IMR-90 (cell line): ENCODE measurements around the gene PNISR. TPM values are rescaled to one million over a fixed set of nuclear protein-coding genes. Genes with fewer than 3 reads are reported as not detected.
A peak's percentile ranks its signal among the peaks of the same experiment; 100 is the strongest.

ENCODE experiments used
- ATAC-seq: fragments of 200-7000 bp; cut with Tn5 transposase; 2 replicates; pipeline ENCODE4 v1.9.1; 2020; ENCODE audit warnings: low read depth, mild to moderate bottlenecking, moderate library complexity
- BruUV-seq: library from RNA; stranded (reverse); fragments of 400-500 nt; replicated peaks from 2 replicates; lab custom pipeline; 2021; lab: Mats Ljungman, UMichigan
- CTCF ChIA-PET: fragments of 300-600 bp; formaldehyde crosslinking; extraction: SDS; loops from one replicate; lab custom pipeline; 2021; ENCODE audit warnings: antibody characterized with exemption; lab: Yijun Ruan, JAX
- POLR2A ChIA-PET: fragments of 300-600 bp; sonication (Branson Sonifier 250); formaldehyde crosslinking; loops from one replicate; lab custom pipeline; 2022; ENCODE audit warnings: antibody characterized with exemption; ENCODE audit not compliant: unreplicated experiment; lab: Charles Lee
- DNase-seq: peaks from one replicate; pipeline ENCODE4 v3.0.0; 2013
- H2AFZ ChIP-seq: replicated peaks from 2 replicates; pipeline ENCODE3; 2013; ENCODE audit warnings: low read length, mild to moderate bottlenecking; ENCODE audit not compliant: poor library complexity
- H2AK5ac ChIP-seq: 2 replicates; pipeline ENCODE4 v1.6.1; 2013; ENCODE audit warnings: low read depth, low read length, inconsistent platforms
- H2AK9ac ChIP-seq: replicated peaks from 2 replicates; pipeline ENCODE3; 2013; ENCODE audit warnings: mild to moderate bottlenecking, low read depth, low read length, moderate library complexity; ENCODE audit not compliant: poor library complexity
- H2BK120ac ChIP-seq: 2 replicates; pipeline ENCODE4 v1.6.1; 2013; ENCODE audit warnings: low read depth, low read length, inconsistent platforms
- H2BK15ac ChIP-seq: 3 replicates; pipeline ENCODE4 v1.6.1; 2013; ENCODE audit warnings: low read depth, low read length, inconsistent platforms
- H2BK20ac ChIP-seq: 2 replicates; pipeline ENCODE4 v1.6.1; 2013; ENCODE audit warnings: low read depth, mild to moderate bottlenecking, inconsistent platforms, low read length, moderate library complexity
- H2BK5ac ChIP-seq: 2 replicates; pipeline ENCODE4 v1.6.1; 2013; ENCODE audit warnings: mild to moderate bottlenecking, low read depth, low read length, inconsistent platforms; ENCODE audit not compliant: poor library complexity, severe bottlenecking
- H3K14ac ChIP-seq: replicated peaks from 2 replicates; pipeline ENCODE4 v1.6.1; 2013; ENCODE audit warnings: low read depth, low read length, inconsistent platforms
- H3K18ac ChIP-seq: 2 replicates; pipeline ENCODE4 v1.6.1; 2013; ENCODE audit warnings: low read depth, low read length, control low read depth
- H3K23ac ChIP-seq: 2 replicates; pipeline ENCODE4 v1.6.1; 2013; ENCODE audit warnings: low read depth, low read length, inconsistent platforms
- H3K27ac ChIP-seq: 2 replicates; pipeline ENCODE4 v1.5.1; 2013; ENCODE audit warnings: mild to moderate bottlenecking, control low read depth, low read length; ENCODE audit not compliant: insufficient read depth
- H3K27me3 ChIP-seq: 2 replicates; pipeline ENCODE4 v1.6.1; 2013; ENCODE audit warnings: low read length; ENCODE audit not compliant: control insufficient read depth, insufficient read depth
- H3K36me3 ChIP-seq: 2 replicates; pipeline ENCODE4 v1.6.1; 2013; ENCODE audit warnings: low read length, mixed read lengths; ENCODE audit not compliant: control insufficient read depth, insufficient read depth
- H3K4ac ChIP-seq: 2 replicates; pipeline ENCODE4 v1.6.1; 2013; ENCODE audit warnings: low read depth, low read length, inconsistent platforms
- H3K4me1 ChIP-seq: 2 replicates; pipeline ENCODE4 v1.6.1; 2013; ENCODE audit warnings: low read length, mixed read lengths; ENCODE audit not compliant: control insufficient read depth, insufficient read depth
- H3K4me2 ChIP-seq: 2 replicates; pipeline ENCODE4 v1.6.1; 2013; ENCODE audit warnings: low read depth, mild to moderate bottlenecking, control low read depth, low read length, moderate library complexity
- H3K4me3 ChIP-seq: 2 replicates; pipeline ENCODE4 v1.5.1; 2013; ENCODE audit warnings: low read depth, mild to moderate bottlenecking, control low read depth, low read length, moderate library complexity; ENCODE audit not compliant: insufficient read depth
- H3K56ac ChIP-seq: 2 replicates; pipeline ENCODE4 v1.6.1; 2013; ENCODE audit warnings: low read length, inconsistent platforms; ENCODE audit not compliant: insufficient read depth; ENCODE audit errors: extremely low read depth
- H3K79me1 ChIP-seq, 2 experiments: 2 replicates each; pipeline ENCODE4 v1.6.1; 2013; ENCODE audit warnings: low read length in 2 of 2, inconsistent platforms in 1 of 2, low read depth in 1 of 2
- H3K9ac ChIP-seq: 2 replicates; pipeline ENCODE4 v1.6.1; 2013; ENCODE audit warnings: low read depth, low read length, control low read depth
- H3K9me1 ChIP-seq: 2 replicates; pipeline ENCODE4 v1.6.1; 2013; ENCODE audit warnings: low read length, inconsistent platforms; ENCODE audit not compliant: insufficient read depth
- H3K9me3 ChIP-seq: 2 replicates; pipeline ENCODE4 v1.6.1; 2013; ENCODE audit warnings: low read length; ENCODE audit not compliant: control insufficient read depth, insufficient read depth
- H4K20me1 ChIP-seq: 2 replicates; pipeline ENCODE4 v1.6.1; 2013; ENCODE audit warnings: low read length, inconsistent platforms; ENCODE audit not compliant: insufficient read depth
- H4K5ac ChIP-seq: 2 replicates; pipeline ENCODE4 v1.6.1; 2013; ENCODE audit warnings: mild to moderate bottlenecking, low read depth, low read length, control low read depth
- H4K8ac ChIP-seq, 2 experiments: 2 replicates each; pipeline ENCODE4 v1.6.1; 2013; ENCODE audit warnings: low read depth in 2 of 2, low read length in 2 of 2, control low read depth in 1 of 2, inconsistent platforms in 1 of 2
- H4K91ac ChIP-seq: 2 replicates; pipeline ENCODE4 v1.6.1; 2013; ENCODE audit warnings: low read depth, low read length, inconsistent platforms; ENCODE audit not compliant: insufficient read depth
- CHD1 ChIP-seq: IDR thresholded peaks from 2 replicates; pipeline ENCODE4 v1.6.1; 2012; ENCODE audit warnings: low read depth, low read length, improper control_type of control experiment
- RCOR1 ChIP-seq: IDR thresholded peaks from 2 replicates; pipeline ENCODE4 v1.6.1; 2012; ENCODE audit warnings: mild to moderate bottlenecking, low read length, improper control_type of control experiment; ENCODE audit not compliant: insufficient replicate concordance
- WGBS, 2 experiments: methylation state at CpG; one replicate each; pipeline versions ENCODE4 v1.1.5 to v1.1.7; 2013; ENCODE audit warnings: missing lambda C conversion rate in 2 of 2; ENCODE audit not compliant: insufficient read length in 1 of 2; ENCODE audit errors: extremely low coverage in 2 of 2; 5-methylcytosine and 5-hydroxymethylcytosine counted together
- dilution Hi-C: fragments of 300-500 bp; cut with HindIII; formaldehyde crosslinking; loops from one replicate; pipeline ENCODE4 v1.14.3; 2018; ENCODE audit warnings: low sequenced_read_pairs; ENCODE audit not compliant: unreplicated experiment
- in situ Hi-C: fragments of 300-500 bp; cut with MboI; formaldehyde crosslinking; loops from 3 replicates; pipeline ENCODE4 v1.14.3; 2019; ENCODE audit warnings: low sequenced_read_pairs, inconsistent platforms, mixed read lengths
- intact Hi-C: fragments of 100-400 bp; cut with micrococcal nuclease; formaldehyde crosslinking; loops from 2 replicates; pipeline ENCODE4 v1.10.0; 2022
- polyA plus RNA-seq, 3 experiments: library from polyadenylated mRNA; depleted of rRNA; stranded (reverse); fragments of >200 nt; gene quantifications; 2 replicates each; pipeline ENCODE4 v1.2.3, GENCODE V29; 2012; ENCODE audit warnings: low replicate concordance in 1 of 3
- total RNA-seq: library from RNA; depleted of rRNA; stranded (reverse); fragments of >200 nt; gene quantifications from 2 replicates; pipeline ENCODE4 v1.2.3, GENCODE V29; 2012; rRNA removed

Gene PNISR
- total and polyA plus RNA-seq, 2 of the 4 experiments (the other 2 are of a cell fraction), result 44.5 to 46.2 TPM

GRCh38 chr6:99348288-99349170 is 76.6 kb downstream of the PNISR start:
- Histone ChIP-seq H3K4me1 (peaks cover 3% of the 10 kb centered on the region; the same call in 1 of the 2 replicates), H3K56ac (peak overlapping the region; percentile 17; the same call in 1 of the 2 replicates), H3K23ac (peak overlapping the region; percentile 14; the same call in 1 of the 2 replicates), H3K18ac (no peak overlapping the region), H3K27ac (no peak overlapping the region), H3K9me1 (peaks cover 6% of the 10 kb centered on the region; the same call in 1 of the 2 replicates), H3K27me3 (peaks cover 7% of the 10 kb centered on the region; the same call in 1 of the 2 replicates), H4K91ac (no peak overlapping the region), H2BK15ac (no peak overlapping the region), H4K5ac (no peak overlapping the region), H3K9me3 (no peaks in the 10 kb centered on the region), H2BK5ac (no peak overlapping the region), H2BK20ac (no peak overlapping the region), H3K14ac (0 out of 2 replicates have a peak overlapping the region, but pooled peaks have one; percentile 29), H3K79me1 (no peaks in the 10 kb centered on the region), H4K20me1 (no peaks in the 10 kb centered on the region), H3K4me2 (peak overlapping the region; percentile 76), H3K9ac (peak overlapping the region; percentile 21; the same call in 1 of the 2 replicates), H3K4me3 (peak overlapping the region; percentile 51), H2AK9ac (peak overlapping the region; percentile 30), H2BK120ac (no peak overlapping the region), H4K8ac (peak overlapping the region in 1 of 2 experiments; percentile 40; a peak in 1 of 4 replicates), H3K36me3 (no peaks in the 10 kb centered on the region), H2AK5ac (no peak overlapping the region), H2AFZ (peak overlapping the region; percentile 81), H3K4ac (no peak overlapping the region; the same call in 1 of the 2 replicates)
- BruUV-seq, result no TSS peak
- ChIA-PET CTCF (interaction anchor here (1.0 kb wide), 1 partner anchor 14 kb away, joined by 3 read pairs; no protein-coding TSS in a partner anchor), POLR2A (no interaction called here)
- DNase-seq (no peak), ATAC-seq (no peak; the same call in 1 of the 2 replicates)
- intact Hi-C loops (no loop called here), in situ Hi-C loops (no loop called here), dilution Hi-C loops (no loop called here)
- TF ChIP-seq RCOR1 (no peak), CHD1 (no peak)
- 16% methylated on average over 9 of the region's 25 CpGs; no CpG with 5 or more reads in 1 of the 2 experiments for WGBS, 2 experiments

Other genes starting within 250 kb of the PNISR start
- 1.1 and 1.9 TPM in 2 replicates for gene FAXC, start 75.6 kb downstream of the PNISR start, total RNA-seq
- gene FAXC, start 75.6 kb downstream of the PNISR start, polyA plus RNA-seq (2012; rRNA removed), result 2.7 and 3.4 TPM in 2 replicates
- gene COQ3, start 31.1 kb downstream of the PNISR start, total RNA-seq, result 8.2 and 9.2 TPM in 2 replicates
- gene COQ3, start 31.1 kb downstream of the PNISR start, polyA plus RNA-seq (2012; rRNA removed), result 7.1 and 8.9 TPM in 2 replicates
- 15.3 and 24.2 TPM in 2 replicates for gene USP45, start 90.1 kb upstream of the PNISR start, total RNA-seq
- 6.1 and 6.6 TPM in 2 replicates for gene USP45, start 90.1 kb upstream of the PNISR start, polyA plus RNA-seq (2012; rRNA removed)
- 95.7 and 127 TPM in 2 replicates for gene CCNC, start 143.4 kb upstream of the PNISR start, total RNA-seq
- 19.8 and 30.1 TPM in 2 replicates for gene CCNC, start 143.4 kb upstream of the PNISR start, polyA plus RNA-seq (2012; rRNA removed)
- gene PRDM13, start 181.5 kb upstream of the PNISR start, total RNA-seq, result not detected in 2 replicates
- gene PRDM13, start 181.5 kb upstream of the PNISR start, polyA plus RNA-seq (2012; rRNA removed), result not detected in 2 replicates